CD8-positive, alpha-beta memory T cell (primary cell): ENCODE measurements around the gene SFI1. TPM values are rescaled to one million over a fixed set of nuclear protein-coding genes. Genes with fewer than 3 reads are reported as not detected.

ENCODE experiments used
- CTCF ChIA-PET: fragments of 350-600 bp; sonication (Branson Sonifier 250); formaldehyde crosslinking; loops from one replicate; lab custom pipeline; 2021; ENCODE audit warnings: antibody characterized with exemption; lab: Charles Lee
- POLR2A ChIA-PET: fragments of 350-600 bp; sonication (Branson Sonifier 250); formaldehyde crosslinking; loops from one replicate; lab custom pipeline; 2021; ENCODE audit warnings: antibody characterized with exemption; lab: Charles Lee
- DNase-seq, 5 donors: peaks; one replicate each; pipeline versions ENCODE4 v3.0.0 to v3.0.0-alpha.2; 2020 to 2022; ENCODE audit warnings: mixed read lengths in 1 of 5
- H3K27ac ChIP-seq: one replicate; pipeline ENCODE4 v1.7.0; 2013; ENCODE audit warnings: low read depth, mild to moderate bottlenecking, low read length, moderate library complexity
- H3K27me3 ChIP-seq: 2 replicates; pipeline ENCODE4 v1.7.0; 2013; ENCODE audit warnings: low read length, mild to moderate bottlenecking; ENCODE audit not compliant: insufficient read depth, poor library complexity, severe bottlenecking
- H3K36me3 ChIP-seq: 2 replicates; pipeline ENCODE4 v1.7.0; 2013; ENCODE audit warnings: mild to moderate bottlenecking, low read length, moderate library complexity; ENCODE audit not compliant: insufficient read depth
- H3K4me1 ChIP-seq: 2 replicates; pipeline ENCODE4 v1.7.0; 2013; ENCODE audit warnings: mild to moderate bottlenecking, low read length, moderate library complexity; ENCODE audit not compliant: insufficient read depth
- H3K4me3 ChIP-seq: 2 replicates; pipeline ENCODE4 v1.7.0; 2013; ENCODE audit warnings: mild to moderate bottlenecking, low read length
- H3K9me3 ChIP-seq: 2 replicates; pipeline ENCODE4 v1.7.0; 2013; ENCODE audit warnings: mild to moderate bottlenecking, low read length
- H3K27ac Mint-ChIP-seq, 8 donors: one replicate each; pipeline ENCODE4 v1.8.0; 2020 to 2021; ENCODE audit warnings: mixed read lengths in 8 of 8, mild to moderate bottlenecking in 6 of 8, inconsistent platforms in 3 of 8, moderate library complexity in 3 of 8
- H3K27me3 Mint-ChIP-seq, 2 donors: one replicate each; pipeline ENCODE4 v1.8.0; 2020 to 2021; ENCODE audit warnings: mixed read lengths in 2 of 2, mild to moderate bottlenecking in 1 of 2, moderate library complexity in 1 of 2
- H3K36me3 Mint-ChIP-seq, 3 donors: one replicate each; pipeline ENCODE4 v1.8.0; 2020 to 2021; ENCODE audit warnings: mixed read lengths in 3 of 3, inconsistent platforms in 1 of 3, mild to moderate bottlenecking in 1 of 3
- H3K4me1 Mint-ChIP-seq, 3 donors: one replicate each; pipeline ENCODE4 v1.8.0; 2020 to 2021; ENCODE audit warnings: mixed read lengths in 3 of 3, inconsistent platforms in 1 of 3, mild to moderate bottlenecking in 1 of 3
- H3K4me3 Mint-ChIP-seq, 7 donors: one replicate each; pipeline ENCODE4 v1.8.0; 2020 to 2021; ENCODE audit warnings: mixed read lengths in 7 of 7, mild to moderate bottlenecking in 6 of 7, moderate library complexity in 4 of 7, inconsistent platforms in 2 of 7
- H3K9me3 Mint-ChIP-seq, 5 donors: one replicate each; pipeline ENCODE4 v1.8.0; 2020 to 2022; ENCODE audit warnings: mixed read lengths in 5 of 5, mild to moderate bottlenecking in 3 of 5, moderate library complexity in 2 of 5, inconsistent platforms in 1 of 5
- polyA plus RNA-seq: library from polyadenylated mRNA; unstranded; fragments of 300-500 nt; fragmentation: Illumina TruSeq; gene quantifications from one replicate; pipeline ENCODE4 v1.2.3, GENCODE V29; 2021
- total RNA-seq, 2 experiments: library from RNA; stranded (reverse); gene quantifications; one replicate each; pipeline ENCODE4 v1.2.3, GENCODE V29; 2021

The SFI1 gene
- total and polyA plus RNA-seq, 3 experiments from 2014 or later, result 34.8 to 129 (median 119) TPM

DNA sequence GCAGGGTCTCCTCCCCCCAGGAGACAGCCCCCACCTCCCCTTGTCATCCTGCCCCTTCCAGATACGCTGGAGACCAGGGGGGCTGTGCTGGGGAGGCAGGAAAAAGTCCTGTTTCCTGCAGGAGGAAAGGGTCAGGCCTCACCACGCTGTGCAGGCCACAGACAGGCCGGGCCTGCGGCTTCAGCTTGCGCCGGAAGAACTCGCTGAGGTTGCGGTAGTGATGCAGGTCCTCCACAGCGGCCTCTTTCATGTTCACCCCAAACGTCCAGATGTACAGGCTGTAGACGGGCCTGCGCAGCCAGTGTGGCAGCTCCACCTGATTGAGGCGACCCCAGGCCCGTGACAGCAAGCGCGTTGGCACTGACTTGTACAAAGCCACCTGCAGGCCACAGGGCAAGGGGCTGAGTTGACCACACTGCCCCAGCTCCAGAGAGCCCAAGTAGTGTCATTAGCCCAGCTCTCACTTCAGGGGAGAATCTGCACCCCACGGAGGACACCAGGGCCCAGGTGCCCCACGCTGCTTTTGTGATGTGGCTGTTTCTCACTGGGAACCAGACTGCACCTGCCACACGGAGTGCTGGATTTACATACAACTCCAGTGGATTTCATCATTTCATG is 125.3 kb downstream of the SFI1 start:
- Histone ChIP-seq H3K36me3 (peaks cover 13% of the 10 kb centered on the region), H3K4me3 (no peak overlapping the region), H3K27ac (no peak overlapping the region), H3K4me1 (peaks cover 3% of the 10 kb centered on the region), H3K9me3 (no peaks in the 10 kb centered on the region), H3K27me3 (no peaks in the 10 kb centered on the region)
- Mint-ChIP-seq H3K9me3 (no peaks in the 10 kb centered on the region), H3K4me1 (peaks cover 8 to 28% (median 13%) of the 10 kb centered on the region in 3 donors), H3K4me3 (no peak overlapping the region), H3K27me3 (no peaks in the 10 kb centered on the region), H3K36me3 (peaks cover 2 to 58% (median 3%) of the 10 kb centered on the region in 3 donors), H3K27ac (peak overlapping the region in 5 of 8 donors; percentile 63 to 89 (median 73))
- POLR2A ChIA-PET, result no interaction called here
- no peak for DNase-seq
- CTCF ChIA-PET, result interaction anchor here (1.0 to 1.4 kb wide), 2 partner anchors 9 to 12 kb away, joined by 3 read pairs; no protein-coding TSS in a partner anchor

DNA sequence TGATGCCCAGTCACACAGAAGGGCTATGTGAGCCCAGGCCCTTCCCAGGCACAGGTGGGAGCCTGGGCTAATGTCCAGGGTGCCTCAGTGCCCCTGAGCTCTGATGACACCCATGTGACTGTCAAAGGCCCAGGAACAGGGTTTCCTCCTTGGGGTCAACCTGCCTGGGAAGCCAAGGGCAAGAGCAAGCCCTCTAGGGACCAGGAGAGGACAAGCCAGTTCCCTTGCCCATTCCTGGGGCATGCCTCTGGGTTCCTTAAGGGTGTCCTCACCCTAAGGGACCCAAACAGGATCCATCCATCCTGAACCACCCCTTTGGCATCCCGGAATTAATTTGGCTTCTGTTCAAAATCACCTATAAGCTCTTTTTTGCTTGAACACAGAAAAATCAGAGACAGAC is 126.6 kb downstream of the SFI1 start:
- no peaks in the 10 kb centered on the region for H3K9me3 ChIP-seq
- H3K4me3 Mint-ChIP-seq, result peak overlapping the region in 1 of 7 donors; percentile 59
- H3K27me3 ChIP-seq, result no peaks in the 10 kb centered on the region
- no peak overlapping the region for H3K4me3 ChIP-seq
- H3K36me3 Mint-ChIP-seq, result peaks cover 2 to 46% (median 3%) of the 10 kb centered on the region in 3 donors
- no peaks in the 10 kb centered on the region for H3K9me3 Mint-ChIP-seq
- H3K27ac Mint-ChIP-seq, result peak overlapping the region in 5 of 8 donors; percentile 17 to 89 (median 74)
- CTCF ChIA-PET, result interaction anchor here (1.3 to 1.4 kb wide), 2 partner anchors 8 to 11 kb away, joined by 3 to 4 read pairs; no protein-coding TSS in a partner anchor
- no peak for DNase-seq
- POLR2A ChIA-PET, result no interaction called here
- peaks cover 11 to 41% (median 19%) of the 10 kb centered on the region in 3 donors for H3K4me1 Mint-ChIP-seq
- H3K27me3 Mint-ChIP-seq, result no peaks in the 10 kb centered on the region
- peaks cover 13% of the 10 kb centered on the region for H3K36me3 ChIP-seq
- H3K27ac ChIP-seq, result no peak overlapping the region
- H3K4me1 ChIP-seq, result peaks cover 13% of the 10 kb centered on the region

DNA sequence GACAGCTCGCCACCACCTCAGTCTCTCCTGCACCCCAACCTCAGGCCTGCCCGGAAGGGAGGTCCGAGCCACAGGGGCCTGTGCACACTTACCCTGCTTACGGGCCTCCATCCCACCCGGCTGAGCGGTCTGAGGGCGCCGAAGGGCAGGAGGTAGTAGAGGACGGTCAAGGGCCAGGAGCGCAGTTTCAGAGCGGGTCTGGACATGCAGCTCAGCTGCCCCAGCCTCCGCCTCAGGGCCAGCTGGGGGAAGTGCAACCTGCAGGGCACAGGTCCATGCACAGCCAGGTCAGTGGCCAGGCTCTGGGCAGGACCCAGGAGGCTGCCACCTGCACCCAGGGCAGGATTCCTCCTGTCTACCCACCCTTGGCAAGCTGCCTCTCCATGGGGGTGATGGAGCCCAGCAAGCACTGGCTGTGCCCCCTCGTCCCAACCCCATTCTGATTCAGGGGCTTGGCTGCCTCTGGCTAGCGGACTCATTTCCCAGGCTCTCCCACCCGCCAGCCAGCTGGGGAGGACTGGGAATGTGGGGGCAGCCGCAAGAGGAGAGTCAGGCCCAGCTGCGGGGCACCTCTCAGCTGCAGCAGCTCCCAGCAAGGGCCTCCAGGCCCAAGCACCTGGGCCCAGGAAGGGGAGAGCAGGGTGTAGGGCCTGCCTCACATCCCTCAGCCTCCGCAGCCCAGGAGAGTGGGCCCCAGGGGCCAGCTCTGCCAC is 127.4 kb downstream of the SFI1 start:
- Histone ChIP-seq H3K9me3 (no peaks in the 10 kb centered on the region), H3K27ac (no peak overlapping the region), H3K27me3 (no peaks in the 10 kb centered on the region), H3K4me3 (no peak overlapping the region), H3K36me3 (peaks cover 10% of the 10 kb centered on the region), H3K4me1 (peaks cover 16% of the 10 kb centered on the region)
- Mint-ChIP-seq H3K9me3 (no peaks in the 10 kb centered on the region), H3K36me3 (peaks cover 2 to 40% (median 3%) of the 10 kb centered on the region in 3 donors), H3K4me3 (peak overlapping the region in 1 of 7 donors; percentile 59), H3K27me3 (no peaks in the 10 kb centered on the region), H3K4me1 (peaks cover 15 to 49% (median 25%) of the 10 kb centered on the region in 3 donors), H3K27ac (peak overlapping the region in 2 of 8 donors; percentile 74 to 85)
- ChIA-PET POLR2A (interaction anchor here (0.8 kb wide), 1 partner anchor 15 kb away, joined by 5 read pairs; no protein-coding TSS in a partner anchor), CTCF (interaction anchor here (1.3 kb wide), 1 partner anchor 10 kb away, joined by 4 read pairs; no protein-coding TSS in a partner anchor)
- DNase-seq, result no peak

DNA sequence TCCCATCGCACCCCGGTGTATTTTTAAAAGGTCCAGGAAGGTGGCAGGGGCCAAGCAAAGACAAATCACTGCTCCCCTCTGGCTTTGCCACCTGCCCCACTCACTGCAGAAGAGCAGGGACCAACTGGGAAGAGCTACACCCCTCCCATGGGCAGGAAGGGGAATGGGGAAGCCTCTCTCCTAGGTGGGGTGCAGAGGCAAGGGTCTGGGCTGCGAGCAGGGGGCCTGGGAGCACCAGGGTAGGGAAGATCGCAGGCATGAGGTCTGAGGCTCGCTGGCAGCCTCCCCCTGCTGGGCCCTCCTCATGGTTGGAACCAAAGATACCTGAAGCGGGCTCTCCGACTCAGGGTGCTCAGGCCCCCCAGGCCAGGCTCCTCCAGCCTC is 128.9 kb downstream of the SFI1 start:
- POLR2A ChIA-PET, result no interaction called here
- DNase-seq, result no peak
- Mint-ChIP-seq H3K9me3 (no peaks in the 10 kb centered on the region), H3K4me3 (peak overlapping the region in 1 of 7 donors; percentile 54), H3K4me1 (peaks cover 24 to 63% (median 36%) of the 10 kb centered on the region in 3 donors), H3K27me3 (no peaks in the 10 kb centered on the region), H3K36me3 (peaks cover 0 to 25% (median 0%) of the 10 kb centered on the region in 3 donors), H3K27ac (peak overlapping the region in 6 of 8 donors; percentile 12 to 88 (median 60))
- H3K27me3 ChIP-seq, result no peaks in the 10 kb centered on the region
- no peak overlapping the region for H3K27ac ChIP-seq
- no peaks in the 10 kb centered on the region for H3K36me3 ChIP-seq
- no peak overlapping the region for H3K4me3 ChIP-seq
- H3K4me1 ChIP-seq, result peaks cover 29% of the 10 kb centered on the region
- CTCF ChIA-PET, result no interaction called here
- H3K9me3 ChIP-seq, result no peaks in the 10 kb centered on the region

DNA sequence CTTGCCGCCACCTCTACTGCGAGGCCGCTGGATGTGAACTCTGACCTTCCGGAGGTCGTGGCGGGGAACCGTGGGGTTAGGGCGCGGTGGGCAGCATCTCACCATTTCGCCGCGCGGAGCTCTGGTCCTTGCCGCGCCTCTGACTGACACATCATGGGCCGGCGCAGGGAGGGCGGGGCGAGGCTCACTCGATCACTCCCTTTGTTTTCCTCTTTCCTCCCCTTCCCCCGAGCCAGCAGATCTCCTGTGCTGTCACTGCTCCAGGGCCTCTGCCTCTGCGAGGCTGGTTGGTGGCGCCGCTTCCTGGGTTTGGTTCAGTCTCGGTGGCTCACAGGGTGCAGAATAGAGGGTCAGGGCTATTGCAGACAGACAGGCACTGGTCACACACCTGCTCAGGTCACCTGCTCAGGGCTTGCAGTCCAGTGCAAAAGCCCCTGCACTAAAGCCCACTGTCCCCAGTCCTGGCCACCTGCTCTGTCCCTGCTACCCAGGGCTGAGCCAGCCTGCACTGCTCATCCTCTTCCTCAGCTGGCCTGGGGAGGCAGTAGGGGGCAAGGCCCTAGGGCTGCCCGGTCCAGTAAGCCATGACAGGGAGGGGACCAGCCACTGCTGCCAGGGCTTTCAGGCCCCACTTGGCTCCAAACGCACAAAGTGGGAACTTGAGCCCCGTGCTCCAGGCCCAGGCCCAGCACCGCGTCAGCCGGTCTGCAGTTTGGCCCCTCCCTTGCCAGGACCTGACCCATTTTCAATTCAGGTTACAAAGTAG is 129.5 kb downstream of the SFI1 start:
- Histone ChIP-seq H3K4me1 (peaks cover 29% of the 10 kb centered on the region), H3K27ac (peak overlapping the region; percentile 54), H3K27me3 (no peaks in the 10 kb centered on the region), H3K36me3 (no peaks in the 10 kb centered on the region), H3K4me3 (no peak overlapping the region), H3K9me3 (no peaks in the 10 kb centered on the region)
- H3K36me3 Mint-ChIP-seq, result peaks cover 0 to 21% (median 0%) of the 10 kb centered on the region in 3 donors
- ChIA-PET CTCF (no interaction called here), POLR2A (no interaction called here)
- peaks cover 26 to 67% (median 36%) of the 10 kb centered on the region in 3 donors for H3K4me1 Mint-ChIP-seq
- DNase-seq, result no peak
- H3K27ac Mint-ChIP-seq, result peak overlapping the region in 6 of 8 donors; percentile 27 to 82 (median 50)
- no peak overlapping the region for H3K4me3 Mint-ChIP-seq
- no peaks in the 10 kb centered on the region for H3K9me3 Mint-ChIP-seq
- no peaks in the 10 kb centered on the region for H3K27me3 Mint-ChIP-seq

DNA sequence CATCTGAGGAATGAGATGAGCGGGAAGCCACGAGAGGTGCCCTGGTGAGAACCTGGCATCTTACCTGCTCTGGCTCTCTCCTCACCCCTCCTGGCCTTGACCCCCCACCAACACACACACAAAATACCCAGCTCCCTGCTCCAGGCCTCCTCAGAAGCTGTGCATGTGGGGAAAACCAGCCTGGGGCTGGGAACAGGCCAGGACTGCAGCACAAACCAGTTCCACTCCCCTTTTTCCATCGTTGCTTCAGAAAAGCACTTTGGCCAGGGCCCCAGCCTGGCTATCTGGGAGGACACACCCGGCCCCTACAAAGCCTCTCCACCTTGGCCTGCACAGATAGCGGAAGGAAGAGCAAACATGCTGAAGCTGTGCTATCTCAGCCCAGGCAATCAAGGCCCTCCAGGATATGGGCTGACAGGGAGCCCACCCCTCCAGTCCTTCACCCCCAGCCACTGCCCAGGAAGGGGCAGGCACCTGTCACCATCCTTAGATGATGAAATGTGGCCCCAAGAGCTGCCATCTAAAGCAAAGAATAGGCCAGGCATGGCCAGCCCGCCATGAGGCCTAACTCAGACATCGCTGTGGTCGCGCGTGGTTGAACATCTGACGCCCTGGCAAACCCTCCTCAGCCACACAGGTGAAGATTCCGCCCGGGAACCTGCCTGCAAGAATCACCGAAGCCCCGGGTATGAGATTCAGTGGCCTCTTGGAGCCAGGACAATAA is 130.3 kb downstream of the SFI1 start:
- peaks cover 0 to 16% (median 0%) of the 10 kb centered on the region in 3 donors for H3K36me3 Mint-ChIP-seq
- CTCF ChIA-PET, result no interaction called here
- H3K27ac ChIP-seq, result peak overlapping the region; percentile 54
- H3K4me1 ChIP-seq, result peaks cover 36% of the 10 kb centered on the region
- peak overlapping the region in 1 of 7 donors; percentile 68 for H3K4me3 Mint-ChIP-seq
- H3K9me3 Mint-ChIP-seq, result no peaks in the 10 kb centered on the region
- no peaks in the 10 kb centered on the region for H3K27me3 ChIP-seq
- H3K4me3 ChIP-seq, result no peak overlapping the region
- peak overlapping the region; percentile 22 to 90 (median 82) for H3K27ac Mint-ChIP-seq
- no peaks in the 10 kb centered on the region for H3K9me3 ChIP-seq
- DNase-seq, result no peak
- H3K36me3 ChIP-seq, result no peaks in the 10 kb centered on the region
- POLR2A ChIA-PET, result interaction anchor here (0.5 kb wide), 1 partner anchor 272 kb away, joined by 3 read pairs; no protein-coding TSS in a partner anchor
- no peaks in the 10 kb centered on the region for H3K27me3 Mint-ChIP-seq
- H3K4me1 Mint-ChIP-seq, result peaks cover 26 to 74% (median 42%) of the 10 kb centered on the region in 3 donors

DNA sequence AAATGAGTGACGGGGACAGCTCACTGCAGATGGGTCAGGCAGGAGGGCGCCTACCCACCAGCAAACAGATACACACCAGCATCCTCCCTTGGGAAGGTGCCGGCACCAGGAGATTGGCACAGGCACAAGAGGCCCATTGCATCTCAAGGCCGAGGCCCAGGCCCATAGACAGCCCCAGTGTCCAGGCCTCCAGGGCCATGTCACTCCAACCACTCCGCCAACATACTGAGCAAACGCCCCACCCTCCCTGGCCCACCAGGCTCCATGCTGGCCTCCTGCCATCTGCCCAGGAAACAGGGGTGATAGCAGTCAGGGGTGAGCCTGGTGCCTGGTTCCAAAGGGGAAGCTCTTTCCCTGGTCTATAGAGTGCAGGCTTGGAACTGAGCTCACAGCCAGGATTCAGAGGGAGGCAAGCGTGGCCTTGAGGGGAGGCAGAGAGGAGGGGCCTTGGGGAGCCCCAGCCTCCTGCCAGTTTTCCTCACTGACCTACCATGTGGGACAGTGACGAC is 130.9 kb downstream of the SFI1 start:
- peak overlapping the region; percentile 39 to 94 (median 87) for H3K27ac Mint-ChIP-seq
- no peaks in the 10 kb centered on the region for H3K36me3 ChIP-seq
- H3K9me3 Mint-ChIP-seq, result no peaks in the 10 kb centered on the region
- ChIA-PET POLR2A (interaction anchor here (0.5 to 0.7 kb wide), 2 partner anchors 273 to 281 kb away, joined by 3 read pairs; no protein-coding TSS in a partner anchor), CTCF (no interaction called here)
- peaks cover 0 to 10% (median 0%) of the 10 kb centered on the region in 3 donors for H3K36me3 Mint-ChIP-seq
- H3K4me3 Mint-ChIP-seq, result peak overlapping the region in 2 of 7 donors; percentile 46 to 68
- H3K27me3 Mint-ChIP-seq, result no peaks in the 10 kb centered on the region
- no peak overlapping the region for H3K4me3 ChIP-seq
- H3K4me1 ChIP-seq, result peaks cover 36% of the 10 kb centered on the region
- no peak for DNase-seq
- peak overlapping the region; percentile 31 for H3K27ac ChIP-seq
- H3K4me1 Mint-ChIP-seq, result peaks cover 22 to 69% (median 40%) of the 10 kb centered on the region in 3 donors
- no peaks in the 10 kb centered on the region for H3K9me3 ChIP-seq
- no peaks in the 10 kb centered on the region for H3K27me3 ChIP-seq
